GM19372 (cell line): ENCODE measurements around the gene NEDD4.
"Not testable (repeated sequence)": the region's sequence is repeated elsewhere in the genome, so short reads cannot be mapped to it uniquely, and the experiment has no call there.

ENCODE experiments used
- ATAC-seq: cut with Tn5 transposase; IDR thresholded peaks from one replicate; pipeline ENCODE4 v1.9.1; 2021; ENCODE audit warnings: mild to moderate bottlenecking, low read depth, moderate library complexity; ENCODE audit not compliant: unreplicated experiment

The NEDD4 gene

DNA sequence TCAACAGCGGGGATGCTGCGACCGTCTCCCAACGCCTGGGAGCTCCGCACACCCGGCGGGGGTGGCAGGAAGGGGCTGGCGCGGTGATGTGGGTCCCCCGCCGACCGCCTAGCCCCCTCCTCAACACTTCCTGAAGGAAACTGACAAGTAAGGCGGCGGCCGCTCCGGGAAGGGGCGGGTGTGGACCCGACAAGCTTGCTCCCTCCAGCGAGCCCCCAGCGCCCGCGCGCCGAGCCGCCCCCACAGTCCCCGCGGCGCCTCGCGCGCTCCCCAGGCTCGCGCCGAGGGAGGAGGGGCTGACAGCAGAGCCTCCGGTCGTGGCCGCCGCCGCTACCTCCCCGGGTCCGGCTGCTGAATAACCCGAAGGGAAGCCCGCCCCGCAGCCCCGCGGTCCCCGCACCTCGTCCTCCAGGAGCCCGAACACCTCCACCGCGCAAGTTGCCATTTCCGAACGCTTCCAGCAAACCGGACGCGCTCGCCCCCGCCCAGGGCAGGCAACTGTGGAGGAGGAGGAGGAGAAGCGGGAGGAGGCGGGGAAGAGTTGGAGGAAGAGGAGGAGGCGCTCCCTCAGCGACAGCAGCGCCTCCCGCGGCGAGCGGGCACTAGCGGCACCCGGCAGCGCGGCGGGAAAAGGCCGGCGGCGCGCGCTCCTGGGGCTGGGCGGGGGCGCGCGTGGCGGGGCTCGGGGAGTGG, at the start of gene NEDD4:
Gene NEDD4, minus strand, starts transcription at position 502 of the 693 bp plus-strand sequence. Its CDS starts 57 bp downstream, at position 445.
- peak; percentile 87 for ATAC-seq

DNA sequence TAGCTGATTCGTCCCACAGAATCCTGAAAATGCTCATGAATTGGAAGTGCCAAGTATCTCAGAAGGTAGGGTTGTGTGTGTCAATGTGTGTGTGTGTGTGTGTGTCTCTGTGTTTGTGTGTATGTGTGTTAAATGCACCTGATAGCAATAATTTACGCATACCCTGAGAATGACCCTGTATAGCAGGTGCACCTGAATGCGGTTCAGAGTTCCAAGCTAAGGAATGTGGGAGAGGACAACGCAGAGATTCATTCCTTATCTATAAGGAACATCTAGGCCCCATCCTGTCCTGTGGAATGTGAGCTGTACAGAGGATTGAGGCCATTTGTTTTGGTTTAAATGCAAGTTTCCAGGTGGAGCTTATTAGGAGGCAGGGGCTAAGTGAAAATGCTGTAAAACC, 49.1 kb upstream of the NEDD4 start:
- no peak for ATAC-seq

DNA sequence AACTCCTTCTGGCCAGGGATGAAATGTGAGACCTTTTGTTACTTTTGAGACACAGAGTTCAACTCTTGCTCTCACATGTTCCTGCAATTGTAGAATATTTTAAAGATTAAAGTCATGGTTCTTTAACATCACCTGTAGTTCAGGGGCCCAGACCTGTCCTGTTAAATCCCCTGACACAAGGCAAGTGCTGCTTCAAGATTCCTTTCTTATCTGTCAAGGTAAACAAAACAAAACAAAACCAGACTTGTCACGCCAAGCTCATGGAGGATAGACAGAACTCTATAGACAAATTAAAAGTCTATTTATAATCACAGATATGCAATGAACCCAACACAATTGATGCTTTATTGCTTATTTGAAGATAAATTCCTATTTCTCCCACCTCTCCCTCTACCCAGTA, 48.6 kb upstream of the NEDD4 start:
- ATAC-seq = no peak

DNA sequence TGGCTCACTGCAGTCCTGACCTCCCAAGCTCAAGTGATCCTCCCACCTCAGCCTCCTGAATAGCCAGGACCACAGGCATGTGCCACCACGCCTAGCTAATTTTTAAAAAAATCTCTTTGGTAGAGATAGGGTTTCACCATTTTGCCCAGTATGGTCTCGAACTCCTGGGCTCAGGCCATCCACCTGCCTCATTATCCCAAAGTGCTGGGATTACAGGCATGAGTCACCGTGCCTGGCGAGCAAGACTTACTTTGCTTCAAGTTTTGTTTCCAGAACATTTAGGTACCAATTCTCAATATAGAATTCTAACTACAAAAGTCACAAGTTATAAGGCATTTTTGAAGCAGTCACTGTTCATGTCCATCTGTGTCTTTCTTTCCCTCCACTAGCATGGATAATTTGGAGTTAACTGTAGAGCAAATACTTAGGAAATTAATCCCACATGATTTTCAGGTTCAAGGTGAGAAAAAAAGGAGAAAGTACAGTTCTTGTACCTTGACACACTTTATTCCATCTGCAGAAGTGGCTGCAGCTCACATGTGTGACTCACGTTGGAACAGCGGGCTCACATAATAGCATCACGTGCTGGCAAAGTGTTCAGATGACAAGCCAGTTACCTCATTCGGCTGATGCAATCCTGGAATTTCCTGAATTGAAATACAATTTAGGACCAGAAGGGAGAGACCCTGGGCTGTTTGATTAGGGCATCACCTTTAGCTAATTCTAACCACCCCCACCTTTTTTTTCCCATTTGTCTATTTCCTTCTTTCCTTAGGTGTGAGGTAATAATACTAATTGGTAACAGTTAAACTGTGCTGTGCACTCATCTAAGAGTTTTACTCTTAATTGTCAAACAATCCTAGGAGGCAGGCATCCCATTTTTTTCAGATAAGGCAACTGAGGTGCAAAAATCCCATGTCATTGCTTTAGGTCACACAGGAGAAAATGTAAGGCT, 46.9 kb upstream of the NEDD4 start:
- ATAC-seq = no peak

DNA sequence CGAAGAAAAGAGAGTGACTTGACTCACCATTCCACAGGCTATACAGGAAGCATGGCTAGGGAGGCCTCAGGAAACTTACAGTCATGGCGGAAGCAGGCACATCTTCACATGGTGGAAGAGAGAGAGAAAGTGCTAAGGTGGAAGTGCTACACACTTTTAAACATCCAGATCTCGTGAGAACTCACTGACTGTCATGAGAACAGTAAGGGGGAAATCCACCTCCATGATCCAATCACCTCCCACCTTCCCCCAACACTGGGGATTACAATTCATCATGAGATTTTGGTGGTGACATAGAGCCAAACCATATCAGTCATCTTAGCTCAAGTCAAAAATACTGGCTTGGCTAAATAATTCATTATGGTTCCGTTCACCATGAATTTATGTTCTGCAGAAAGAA, 45.3 kb upstream of the NEDD4 start:
- no peak for ATAC-seq

DNA sequence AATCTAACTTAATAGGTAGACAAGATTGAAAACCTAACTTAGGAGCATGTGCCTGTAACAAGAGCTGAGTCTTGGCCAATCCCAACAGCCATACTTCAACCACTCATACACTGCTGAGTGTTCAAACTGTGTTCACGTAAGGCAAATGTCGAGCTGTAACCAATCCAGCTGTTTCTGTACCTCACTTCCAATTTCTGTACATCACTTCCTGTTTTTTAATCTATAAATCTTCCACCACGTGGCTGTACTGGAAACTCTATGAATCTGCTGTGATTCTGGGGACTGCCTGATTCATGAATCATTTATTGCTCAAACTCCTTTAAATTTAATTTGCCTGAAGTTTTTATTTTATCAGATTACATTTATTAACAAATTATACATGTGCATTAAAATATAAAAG, 44.6 kb upstream of the NEDD4 start:
- ATAC-seq = no peak

DNA sequence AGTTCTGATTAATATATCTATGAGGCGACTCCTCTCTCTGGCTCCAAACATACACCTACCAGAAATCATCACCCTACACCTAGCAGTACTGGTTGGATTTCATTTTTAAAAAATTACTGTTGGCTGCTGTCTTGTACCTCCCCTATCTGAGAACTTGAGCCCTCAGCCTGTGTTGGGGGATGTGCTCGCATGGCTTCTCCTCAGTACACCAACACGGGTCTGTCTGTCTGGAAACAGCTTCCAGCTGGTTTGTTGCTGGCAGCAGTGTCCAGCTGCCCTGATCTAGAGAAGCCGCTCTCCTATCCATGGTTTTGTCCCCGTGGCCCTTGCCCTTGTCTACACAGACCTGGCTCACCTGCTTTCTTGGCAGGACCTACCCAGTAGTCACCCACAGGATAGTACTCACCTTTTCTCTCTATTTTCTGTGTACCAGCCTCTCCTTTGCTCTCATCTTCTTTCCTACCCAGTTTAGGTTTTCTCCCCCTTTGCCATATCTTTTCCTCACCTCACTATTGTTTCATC, 43.2 kb upstream of the NEDD4 start:
- ATAC-seq = no peak

DNA sequence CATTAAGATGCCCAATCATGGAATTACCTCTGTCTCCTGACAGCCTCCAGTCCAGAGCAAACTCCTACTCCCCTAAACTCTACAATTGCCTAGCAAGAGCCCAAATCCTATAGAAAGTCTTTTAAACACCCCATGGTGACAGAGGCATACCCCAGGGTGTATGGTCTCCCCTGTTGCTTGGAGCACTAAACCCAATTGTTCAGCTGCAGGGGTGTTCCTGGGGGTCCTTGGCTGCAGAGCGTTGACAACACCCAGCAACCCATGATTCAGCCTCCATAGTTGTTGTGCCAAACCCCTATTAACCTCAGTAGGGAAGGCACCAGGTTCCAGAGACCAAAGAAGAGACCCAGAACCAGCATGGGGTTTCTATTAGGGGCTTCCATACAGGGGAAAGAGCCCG, 41.8 kb upstream of the NEDD4 start:
- no peak for ATAC-seq

DNA sequence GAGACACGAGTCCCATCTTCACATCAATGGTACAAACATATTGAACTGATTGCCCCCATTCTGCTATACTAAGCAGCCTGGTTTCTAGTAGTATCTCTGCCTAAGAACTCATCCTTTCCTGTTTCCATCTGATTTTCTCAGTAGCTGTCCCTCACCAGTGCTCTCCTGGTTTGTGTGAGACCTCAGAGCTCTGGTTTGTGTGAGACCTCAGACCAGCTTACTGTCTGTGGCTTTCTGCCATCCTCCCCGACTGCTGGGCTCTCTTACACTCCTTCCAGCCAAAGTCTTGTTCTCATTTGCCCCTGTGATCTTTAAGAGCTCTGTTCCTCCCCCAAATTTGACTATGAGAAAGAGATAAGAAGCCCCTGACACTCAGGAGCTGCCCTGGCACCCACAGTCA, 41.1 kb upstream of the NEDD4 start:
- no peak for ATAC-seq

DNA sequence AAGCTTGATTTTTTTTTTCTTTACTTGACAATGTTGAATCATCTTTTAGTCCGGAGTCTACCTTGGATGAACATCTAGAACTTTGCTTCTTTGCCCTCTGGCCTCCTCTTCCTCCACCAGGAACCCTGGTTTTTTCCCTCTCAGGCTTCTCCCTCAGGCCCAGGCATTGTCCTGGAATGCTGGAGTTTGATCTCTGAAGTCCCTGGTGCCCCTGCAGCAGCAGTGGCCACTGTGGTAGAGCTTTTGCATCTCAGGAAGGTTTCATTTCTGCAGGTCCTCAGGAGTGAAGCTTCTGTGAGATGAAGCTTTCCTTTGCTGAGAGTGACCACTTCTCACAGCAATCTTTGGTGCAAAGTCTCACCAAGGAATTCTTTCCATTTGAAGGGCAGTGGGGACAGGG, 39.0 kb upstream of the NEDD4 start:
- no peak for ATAC-seq

DNA sequence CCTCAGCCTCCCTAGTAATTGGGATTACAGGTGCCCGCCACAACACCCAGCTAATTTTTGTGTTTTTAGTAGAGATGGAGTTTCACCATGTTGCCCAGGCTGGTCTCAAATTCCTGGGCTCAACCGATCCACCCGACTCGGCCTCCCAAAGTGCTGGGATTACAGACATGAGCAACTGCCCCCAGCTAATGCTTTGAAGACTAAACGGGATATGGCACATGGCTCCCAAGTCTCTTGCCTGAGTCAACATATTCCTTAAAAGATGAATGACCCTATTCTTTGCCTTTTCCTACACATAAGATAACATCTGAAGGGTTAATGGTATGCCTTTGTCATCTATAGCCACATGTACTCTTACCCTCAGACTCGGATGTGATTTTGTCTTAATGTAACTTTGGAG, 38.4 kb upstream of the NEDD4 start:
- no peak for ATAC-seq

DNA sequence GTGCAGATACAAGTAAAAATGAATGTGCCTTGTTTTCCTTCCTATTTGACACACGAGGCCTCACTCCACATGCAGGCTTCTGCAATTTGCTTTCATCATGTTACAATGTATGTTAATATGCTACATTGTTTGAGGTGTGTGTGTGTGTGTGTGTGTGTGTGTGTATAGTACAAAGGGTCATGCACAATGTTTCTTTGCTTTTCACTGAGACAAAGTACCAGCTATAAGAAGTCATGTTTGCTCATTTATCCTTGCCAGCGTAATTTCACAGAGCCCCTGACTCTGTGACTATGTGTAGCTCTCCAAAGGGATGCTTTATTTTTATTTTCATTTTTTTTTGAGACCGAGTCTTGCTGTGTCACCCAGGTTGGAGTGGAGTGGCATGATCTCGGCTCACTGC, 38.0 kb upstream of the NEDD4 start:
- no peak for ATAC-seq

DNA sequence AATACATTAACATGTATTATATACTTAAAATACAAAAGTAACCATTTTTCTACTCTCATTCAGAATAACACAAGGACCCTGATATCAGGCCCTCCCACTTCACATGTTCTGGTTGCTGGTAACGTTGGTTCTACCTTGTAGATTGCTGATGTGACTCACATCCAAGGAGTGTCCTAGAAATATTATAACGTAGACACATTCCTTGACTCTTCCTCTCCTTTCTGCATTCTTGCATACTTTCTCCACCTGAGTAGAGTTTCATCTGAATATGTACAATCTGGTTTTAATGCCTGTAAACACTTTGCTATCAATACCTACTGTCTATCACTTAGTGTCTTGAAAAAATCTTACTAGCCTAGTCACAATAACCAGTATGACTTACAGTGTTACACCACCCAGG, 35.0 kb upstream of the NEDD4 start:
- ATAC-seq = no peak

DNA sequence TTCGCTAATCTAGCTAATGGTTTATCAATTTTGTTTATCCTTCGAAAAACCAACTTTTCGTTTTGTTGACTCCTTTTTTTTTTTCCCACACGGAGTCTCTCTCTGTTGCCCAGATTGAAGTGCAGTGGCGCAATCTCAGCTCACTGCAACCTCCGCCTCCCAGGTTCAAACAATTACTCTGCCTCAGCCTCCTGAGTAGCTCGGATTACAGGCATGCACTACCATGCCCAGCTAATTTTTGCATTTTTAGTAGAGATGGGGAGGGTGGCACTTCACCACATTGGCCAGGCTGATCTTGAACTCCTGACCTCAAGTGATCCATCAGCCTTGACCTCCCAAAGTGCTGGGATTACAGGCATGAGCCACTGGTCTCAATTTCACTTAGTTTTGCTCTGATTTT, 29.7 kb upstream of the NEDD4 start:
- not testable (repeated sequence) for ATAC-seq

DNA sequence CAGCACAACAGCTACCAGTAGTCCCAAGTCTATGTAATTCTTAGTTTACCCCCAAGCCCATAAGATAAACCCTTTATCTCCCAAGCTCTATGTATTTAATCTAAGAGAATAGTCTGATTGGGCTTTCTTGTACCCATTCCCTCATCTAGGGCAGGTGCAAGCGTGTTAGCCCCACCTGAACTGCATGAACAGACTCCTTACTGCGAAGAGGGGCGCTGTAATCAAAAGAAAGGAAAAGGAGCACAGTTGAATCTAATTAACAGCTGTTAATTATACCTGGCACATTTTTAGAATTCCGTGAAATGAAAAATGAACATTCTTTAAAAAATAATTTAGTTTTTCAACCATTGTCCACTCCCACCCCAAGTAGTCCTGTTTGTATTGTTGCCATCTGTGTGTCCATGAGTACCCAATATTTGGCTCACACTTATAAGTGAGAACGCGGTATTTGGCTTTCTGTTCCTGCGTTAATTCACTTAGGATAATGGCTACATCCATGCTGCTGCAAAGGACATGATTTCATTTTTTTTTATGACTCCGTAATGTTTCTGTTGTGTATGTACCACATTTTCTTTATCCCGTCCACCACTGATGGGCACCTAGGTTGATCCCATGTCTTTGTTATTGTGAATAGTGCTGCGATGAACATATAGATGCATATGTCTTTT, 26.5 kb upstream of the NEDD4 start:
- no peak for ATAC-seq

DNA sequence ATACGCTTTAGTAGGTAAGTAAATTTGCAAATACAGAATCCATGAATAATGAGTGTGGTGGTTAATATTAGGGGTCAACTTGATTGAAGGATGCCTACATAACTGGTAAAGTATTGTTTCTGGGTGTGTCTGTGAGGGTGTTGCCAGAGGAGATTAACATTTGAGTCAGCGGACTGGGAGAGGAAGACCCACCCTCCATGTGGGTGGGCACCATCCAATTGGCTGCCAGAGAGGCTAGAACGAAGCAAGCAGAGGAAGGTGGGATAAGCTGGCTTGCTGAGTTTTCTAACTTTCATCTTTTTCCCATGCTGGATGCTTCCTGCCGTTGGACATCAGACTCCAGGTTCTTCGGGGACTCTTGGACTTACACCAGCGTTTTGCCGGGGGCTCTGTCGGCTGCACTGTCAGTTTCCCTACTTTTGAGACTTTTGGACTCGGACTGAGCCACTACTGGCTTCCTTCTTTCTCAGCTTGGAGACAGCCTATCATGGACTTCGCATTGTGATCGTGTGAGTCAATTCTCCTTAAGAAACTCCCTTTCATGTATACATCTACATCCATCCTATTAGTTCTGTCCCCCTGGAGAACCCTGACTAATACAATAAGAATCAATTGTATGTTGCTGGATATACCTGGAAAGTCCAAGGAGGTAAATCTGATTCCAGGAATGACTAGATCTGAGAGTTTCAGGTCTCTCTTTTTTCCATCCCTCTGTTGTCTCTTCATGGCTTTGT, 25.8 kb upstream of the NEDD4 start:
- no peak for ATAC-seq

DNA sequence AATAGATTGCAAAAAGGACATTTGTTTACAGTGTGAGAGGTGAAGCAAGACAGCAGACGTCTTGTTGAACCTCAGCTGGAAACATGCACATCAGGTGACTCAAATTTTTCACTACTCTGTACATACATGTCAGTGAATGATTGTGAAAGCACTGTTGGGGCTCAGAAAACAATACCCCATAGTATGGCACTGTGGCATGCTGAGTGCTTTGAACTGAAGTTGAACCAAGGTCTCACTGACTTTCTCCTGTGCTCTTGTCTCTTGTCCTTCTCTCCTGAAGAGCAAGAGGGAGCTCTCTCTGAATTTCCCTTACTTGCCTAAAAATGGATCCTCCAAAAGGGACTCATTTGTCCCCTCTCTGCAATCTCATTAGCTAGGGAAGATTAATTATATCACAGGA, 24.5 kb upstream of the NEDD4 start:
- ATAC-seq = no peak

DNA sequence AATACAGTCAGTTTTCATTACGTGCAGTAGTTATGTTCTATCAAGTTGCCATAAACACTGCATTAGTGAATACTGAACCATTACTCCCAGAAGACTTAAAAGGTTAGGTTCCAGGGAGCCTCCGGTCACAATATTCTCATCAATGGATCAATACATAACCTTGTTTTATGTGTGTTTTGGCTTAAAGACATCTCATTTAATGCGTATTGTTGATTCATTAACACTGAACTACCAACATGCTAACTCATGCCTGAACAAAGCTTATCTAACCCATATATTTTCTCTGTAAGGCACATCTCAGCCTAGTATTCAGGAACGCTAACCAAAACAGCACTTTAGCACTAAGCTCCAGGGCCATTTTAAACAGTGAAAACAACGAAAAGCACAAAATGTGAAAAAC, 24.1 kb upstream of the NEDD4 start:
- ATAC-seq = no peak

DNA sequence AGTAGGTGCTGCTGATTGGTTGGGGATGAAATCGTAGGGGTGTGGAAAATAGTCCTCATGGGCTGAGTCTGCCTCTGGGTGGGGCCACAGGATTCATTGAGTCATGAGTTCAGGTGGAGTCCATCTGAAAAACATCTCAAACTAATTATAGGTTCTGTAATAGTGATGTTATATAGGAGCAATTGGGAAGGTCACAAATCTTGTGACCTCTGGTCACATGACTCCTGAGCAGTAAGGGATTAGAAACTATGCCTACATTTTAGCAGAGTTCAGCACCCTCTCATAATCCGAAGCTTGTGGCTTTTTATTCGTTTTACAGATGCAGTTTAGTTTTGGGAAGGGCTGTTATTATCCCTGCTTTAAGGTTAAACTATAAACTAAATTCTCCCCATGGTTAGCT, 22.9 kb upstream of the NEDD4 start:
- no peak for ATAC-seq

DNA sequence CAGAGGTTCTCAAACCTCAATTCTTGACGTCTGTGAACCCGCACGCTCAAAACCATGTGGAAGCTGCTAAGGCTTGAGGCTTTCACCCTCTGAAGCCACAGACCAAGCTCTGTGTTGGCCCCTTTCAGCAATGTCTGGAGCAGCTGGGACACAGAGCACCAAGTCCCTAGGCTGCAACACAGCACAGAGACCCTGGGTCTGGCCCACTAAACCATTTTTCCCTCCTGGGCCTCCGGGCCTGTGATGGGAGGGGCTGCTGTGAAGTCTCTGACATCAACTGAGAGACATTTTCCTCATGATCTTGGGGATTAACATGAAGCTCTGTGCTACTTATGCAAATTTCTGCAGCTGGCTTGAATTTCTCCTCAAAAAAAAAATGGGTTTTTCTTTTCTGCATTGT, 21.3 kb upstream of the NEDD4 start:
- no peak for ATAC-seq
